BJ (cell line): ENCODE data around the gene CETN1. TPM values are rescaled to one million over a fixed set of nuclear protein-coding genes. Genes with fewer than 3 reads are reported as not detected.

Experiments used
- CTCF ChIA-PET: fragments of 350-600 bp; formaldehyde crosslinking; extraction: SDS; loops from one replicate; lab custom pipeline; 2021; ENCODE audit warnings: antibody characterized with exemption, inconsistent platforms; lab: Yijun Ruan, JAX
- POLR2A ChIA-PET: fragments of 300-600 bp; sonication (Branson Sonifier 250); formaldehyde crosslinking; extraction: SDS; loops from one replicate; lab custom pipeline; 2021; ENCODE audit warnings: antibody characterized with exemption; lab: Charles Lee
- DNase-seq: peaks from one replicate; pipeline ENCODE4 v3.0.0-alpha.2; 2011; ENCODE audit warnings: low read depth
- H3K27me3 ChIP-seq: 2 replicates; pipeline ENCODE4 v1.6.0; 2011; ENCODE audit warnings: low read length; ENCODE audit not compliant: control insufficient read depth, insufficient read depth
- H3K36me3 ChIP-seq: 2 replicates; pipeline ENCODE4 v1.5.1; 2011; ENCODE audit warnings: low read length; ENCODE audit not compliant: control insufficient read depth, insufficient read depth
- H3K4me3 ChIP-seq: 2 replicates; pipeline ENCODE4 v1.5.1; 2011; ENCODE audit warnings: low read depth, mild to moderate bottlenecking, control low read depth, low read length
- polyA plus RNA-seq: library from polyadenylated mRNA; depleted of rRNA; stranded (reverse); fragments of >200 nt; gene quantifications from 2 replicates; pipeline ENCODE4 v1.2.3, GENCODE V29; 2011
- TF ChIP-seq, protein P1 (sequence below): IDR thresholded peaks from 2 replicates; pipeline ENCODE4 v1.5.1; 2011; ENCODE audit warnings: low read depth, mild to moderate bottlenecking, control low read depth, inconsistent platforms, low read length, moderate library complexity; ENCODE audit not compliant: insufficient read depth

The CETN1 gene
- polyA plus RNA-seq, 1 experiment, result not detected

DNA sequence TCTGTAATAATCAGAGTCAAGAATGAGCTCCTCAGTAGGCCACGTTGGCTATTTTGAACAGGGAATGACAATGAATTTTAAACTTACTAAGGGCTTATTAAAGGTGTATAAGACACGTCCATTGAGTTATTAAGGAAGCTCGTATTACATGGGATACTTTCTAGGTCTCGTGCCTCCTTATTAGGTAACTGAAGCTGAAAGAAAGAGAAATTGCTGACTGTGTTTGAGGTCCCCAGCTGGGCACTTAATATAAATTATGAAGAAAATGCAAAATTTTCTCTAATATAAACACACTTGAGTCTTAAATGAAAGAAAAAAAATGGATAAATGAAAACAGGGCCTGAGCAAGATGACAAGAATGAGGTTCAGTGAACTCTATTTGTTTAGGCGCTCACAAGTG, 38.4 kb downstream of the CETN1 start:
- Histone ChIP-seq H3K27me3 (no peaks in the 10 kb centered on the region; the same call in 1 of the 2 replicates), H3K4me3 (no peak overlapping the region), H3K36me3 (no peaks in the 10 kb centered on the region)
- ChIA-PET POLR2A (no interaction called here), CTCF (interaction anchor here (0.7 to 4.9 kb wide), 5 partner anchors 212 to 332 kb away, joined by 3 to 34 read pairs (median 3); no protein-coding TSS in a partner anchor)
- DNase-seq, result no peak
- TF ChIP-seq, protein P1, sequence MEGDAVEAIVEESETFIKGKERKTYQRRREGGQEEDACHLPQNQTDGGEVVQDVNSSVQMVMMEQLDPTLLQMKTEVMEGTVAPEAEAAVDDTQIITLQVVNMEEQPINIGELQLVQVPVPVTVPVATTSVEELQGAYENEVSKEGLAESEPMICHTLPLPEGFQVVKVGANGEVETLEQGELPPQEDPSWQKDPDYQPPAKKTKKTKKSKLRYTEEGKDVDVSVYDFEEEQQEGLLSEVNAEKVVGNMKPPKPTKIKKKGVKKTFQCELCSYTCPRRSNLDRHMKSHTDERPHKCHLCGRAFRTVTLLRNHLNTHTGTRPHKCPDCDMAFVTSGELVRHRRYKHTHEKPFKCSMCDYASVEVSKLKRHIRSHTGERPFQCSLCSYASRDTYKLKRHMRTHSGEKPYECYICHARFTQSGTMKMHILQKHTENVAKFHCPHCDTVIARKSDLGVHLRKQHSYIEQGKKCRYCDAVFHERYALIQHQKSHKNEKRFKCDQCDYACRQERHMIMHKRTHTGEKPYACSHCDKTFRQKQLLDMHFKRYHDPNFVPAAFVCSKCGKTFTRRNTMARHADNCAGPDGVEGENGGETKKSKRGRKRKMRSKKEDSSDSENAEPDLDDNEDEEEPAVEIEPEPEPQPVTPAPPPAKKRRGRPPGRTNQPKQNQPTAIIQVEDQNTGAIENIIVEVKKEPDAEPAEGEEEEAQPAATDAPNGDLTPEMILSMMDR, result no peak

DNA sequence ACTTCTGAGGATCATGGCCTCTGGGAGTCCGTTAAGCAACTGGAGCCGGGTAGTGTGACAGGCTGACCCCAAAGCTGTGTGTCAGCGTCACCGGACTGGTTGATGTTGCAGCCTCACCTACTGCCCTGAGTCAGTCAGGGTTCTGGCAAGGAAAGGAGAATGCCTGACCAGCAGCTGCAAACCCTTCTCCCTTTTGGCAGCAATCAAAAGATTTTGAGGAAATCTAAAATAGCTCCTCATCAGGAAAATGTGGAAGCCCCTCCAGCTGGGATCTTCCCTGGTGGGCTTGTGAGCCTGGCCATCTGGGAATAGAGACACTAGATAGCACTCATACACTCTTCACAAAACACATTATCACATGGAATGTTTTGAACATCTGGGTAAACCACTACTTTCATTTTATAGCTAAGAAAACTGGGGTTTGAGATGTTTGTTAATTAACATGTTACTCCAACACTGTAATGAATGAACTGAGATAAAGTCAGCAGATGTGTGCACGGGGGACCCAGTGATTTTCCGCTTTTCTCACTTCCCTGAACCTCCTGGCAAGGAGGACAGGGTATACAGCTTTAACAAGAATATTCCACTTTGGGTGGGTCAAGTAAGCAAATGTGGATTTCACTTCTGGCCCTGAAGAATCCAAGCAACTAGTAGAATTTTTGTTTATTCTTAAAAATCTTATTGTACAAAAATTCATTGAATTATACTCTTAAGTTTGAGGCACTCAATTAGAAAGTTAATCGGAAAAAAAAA, 41.3 kb downstream of the CETN1 start:
- no peak overlapping the region for H3K4me3 ChIP-seq
- TF ChIP-seq, protein P1, result no peak
- H3K36me3 ChIP-seq, result no peaks in the 10 kb centered on the region
- DNase-seq, result no peak
- POLR2A ChIA-PET, result no interaction called here
- H3K27me3 ChIP-seq, result no peaks in the 10 kb centered on the region; the same call in none of the 2 replicates
- CTCF ChIA-PET, result interaction anchor here (1.0 to 6.0 kb wide), 5 partner anchors 8 to 328 kb away, joined by 3 to 65 read pairs (median 7); no protein-coding TSS in a partner anchor

DNA sequence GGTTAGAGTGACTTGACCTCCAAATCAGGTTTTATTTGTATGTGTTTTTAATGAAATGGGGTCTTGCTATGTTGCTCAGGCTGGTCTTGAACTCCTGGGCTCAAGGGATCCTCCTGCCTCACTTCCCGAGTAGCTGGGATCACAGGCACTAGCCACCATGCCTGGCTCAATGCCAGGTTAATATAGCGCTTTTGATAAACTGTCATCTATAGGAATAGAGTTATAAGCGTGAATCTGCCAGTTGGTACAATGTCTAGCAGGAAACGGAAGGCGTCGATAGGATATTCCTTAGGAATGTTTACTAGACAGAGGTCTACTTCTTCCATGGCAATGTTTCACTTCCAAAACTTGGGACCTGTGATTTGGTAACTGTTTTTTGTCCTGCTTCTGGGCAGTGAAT, 42.1 kb downstream of the CETN1 start:
- Histone ChIP-seq H3K36me3 (no peaks in the 10 kb centered on the region), H3K27me3 (no peaks in the 10 kb centered on the region; the same call in none of the 2 replicates), H3K4me3 (no peak overlapping the region)
- ChIA-PET POLR2A (interaction anchor here (0.5 kb wide), 1 partner anchor 195 kb away, joined by 3 read pairs; no protein-coding TSS in a partner anchor), CTCF (interaction anchor here (2.5 to 6.0 kb wide), 4 partner anchors 10 to 329 kb away, joined by 7 to 65 read pairs (median 24); no protein-coding TSS in a partner anchor)
- no peak for DNase-seq
- TF ChIP-seq, protein P1, result no peak

DNA sequence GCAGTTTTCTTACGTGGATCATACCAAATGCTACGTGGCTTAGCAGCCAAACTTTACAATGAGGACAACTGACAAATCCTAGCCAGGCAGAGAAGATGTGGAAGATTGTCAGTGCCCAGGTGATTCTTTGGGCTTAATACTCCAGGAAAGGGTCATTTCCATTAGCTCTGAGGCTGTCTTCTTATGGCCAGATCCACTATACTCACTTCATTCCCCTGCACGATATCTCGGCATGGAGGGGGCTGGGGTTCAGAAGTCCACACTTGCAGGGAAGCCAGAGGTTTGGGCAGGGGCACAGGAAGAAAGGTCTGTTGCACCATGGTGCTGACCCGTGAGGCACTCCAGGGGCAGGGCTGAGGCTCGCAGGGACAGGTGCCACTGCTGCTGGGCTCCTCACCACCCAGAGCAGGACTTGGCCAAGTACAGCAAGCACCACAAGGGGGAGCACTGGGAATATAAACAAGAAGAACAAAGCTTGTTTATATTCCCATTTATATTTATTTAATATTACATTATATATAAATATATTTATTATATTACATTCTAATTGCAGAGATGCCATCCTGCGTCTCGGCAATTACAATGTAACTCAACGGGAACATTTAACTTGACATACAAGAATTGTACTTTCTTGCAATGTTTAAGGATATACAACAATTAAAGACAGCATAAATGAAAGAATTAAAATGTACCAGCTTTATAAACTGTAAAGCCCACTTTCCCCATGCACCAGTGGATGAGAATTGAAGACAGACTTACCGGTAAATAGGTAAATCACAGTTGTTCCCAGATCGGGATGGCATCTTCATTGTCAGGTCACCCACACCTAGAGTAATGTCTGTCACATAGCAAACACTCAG, 43.8 kb downstream of the CETN1 start:
- H3K4me3 ChIP-seq, result no peak overlapping the region
- ChIA-PET CTCF (interaction anchor here (0.6 to 6.0 kb wide), 41 partner anchors 9 to 455 kb away, joined by 3 to 134 read pairs (median 4); partner anchors contain the start of gene ENOSF1), POLR2A (no interaction called here)

More for the DNA sequence above, 43.8 kb downstream of the CETN1 start:
- no peak for DNase-seq
- Histone ChIP-seq H3K27me3 (no peaks in the 10 kb centered on the region; the same call in none of the 2 replicates), H3K36me3 (no peaks in the 10 kb centered on the region)
- TF ChIP-seq, protein P1, result peak; percentile 80
